Mesenchymal stem cell (in vitro differentiated cells and primary cell): ENCODE data around the gene PRSS33.

ENCODE experiments used
- DNase-seq: peaks from one replicate; pipeline ENCODE4 v3.0.0-alpha.2; 2013
- H2AFZ ChIP-seq: one replicate; pipeline ENCODE4 v1.6.1; 2013; ENCODE audit warnings: low read depth, mild to moderate bottlenecking, control low read depth, inconsistent platforms, low read length, moderate library complexity
- H2AK5ac ChIP-seq: 2 replicates; pipeline ENCODE4 v1.6.1; 2013; ENCODE audit warnings: low read length, moderate library complexity, mild to moderate bottlenecking, inconsistent platforms; ENCODE audit not compliant: severe bottlenecking
- H2BK120ac ChIP-seq: one replicate; pipeline ENCODE4 v1.6.1; 2013; ENCODE audit warnings: low read depth, mild to moderate bottlenecking, inconsistent platforms, low read length, moderate library complexity
- H2BK12ac ChIP-seq, 2 experiments: one replicate each; pipeline ENCODE4 v1.6.1; 2013; ENCODE audit warnings: inconsistent platforms in 2 of 2, low read length in 2 of 2, mild to moderate bottlenecking in 2 of 2, moderate library complexity in 2 of 2, control low read depth in 1 of 2
- H2BK15ac ChIP-seq: one replicate; pipeline ENCODE4 v1.6.1; 2013; ENCODE audit warnings: mild to moderate bottlenecking, low read depth, inconsistent platforms; ENCODE audit not compliant: poor library complexity, severe bottlenecking
- H2BK5ac ChIP-seq: 2 replicates; pipeline ENCODE4 v1.6.1; 2013; ENCODE audit warnings: low read depth, mild to moderate bottlenecking, low read length, control low read depth, inconsistent platforms; ENCODE audit not compliant: poor library complexity, severe bottlenecking
- H3K14ac ChIP-seq, 2 experiments: one replicate each; pipeline ENCODE4 v1.6.1; 2013; ENCODE audit warnings: inconsistent platforms in 2 of 2, low read length in 2 of 2, control low read depth in 1 of 2, mild to moderate bottlenecking in 1 of 2, moderate library complexity in 1 of 2
- H3K18ac ChIP-seq, 2 experiments: one replicate each; pipeline ENCODE4 v1.6.1; 2013; ENCODE audit warnings: inconsistent platforms in 2 of 2, low read length in 2 of 2, control low read depth in 1 of 2, low read depth in 1 of 2, mild to moderate bottlenecking in 1 of 2
- H3K23ac ChIP-seq, 2 experiments: one replicate each; pipeline ENCODE4 v1.6.1; 2013; ENCODE audit warnings: inconsistent platforms in 2 of 2, low read length in 2 of 2, mild to moderate bottlenecking in 2 of 2, moderate library complexity in 2 of 2, control low read depth in 1 of 2
- H3K27ac ChIP-seq: 2 replicates; pipeline ENCODE4 v1.5.1; 2013; ENCODE audit warnings: mild to moderate bottlenecking, moderate library complexity, low read length, control low read depth, inconsistent platforms; ENCODE audit not compliant: poor library complexity, severe bottlenecking
- H3K27me3 ChIP-seq, 2 experiments: 2 replicates each; pipeline versions ENCODE4 v1.6.1 to v1.7.0; 2013; ENCODE audit warnings: low read length in 2 of 2, mild to moderate bottlenecking in 2 of 2, moderate library complexity in 2 of 2, control low read depth in 1 of 2, inconsistent platforms in 1 of 2; ENCODE audit not compliant: control insufficient read depth in 1 of 2, insufficient read depth in 1 of 2
- H3K36me3 ChIP-seq, 2 experiments: 2 replicates each; pipeline versions ENCODE4 v1.6.1 to v1.7.0; 2013; ENCODE audit warnings: low read length in 2 of 2, control low read depth in 1 of 2, inconsistent platforms in 1 of 2, low read depth in 1 of 2, mild to moderate bottlenecking in 1 of 2; ENCODE audit not compliant: insufficient read depth in 2 of 2, control insufficient read depth in 1 of 2
- H3K4ac ChIP-seq, 2 experiments: one replicate each; pipeline ENCODE4 v1.6.1; 2013; ENCODE audit warnings: inconsistent platforms in 2 of 2, low read length in 2 of 2, mild to moderate bottlenecking in 2 of 2, moderate library complexity in 2 of 2, control low read depth in 1 of 2, low read depth in 1 of 2
- H3K4me1 ChIP-seq: 2 replicates; pipeline ENCODE4 v1.6.1; 2013; ENCODE audit warnings: low read depth, low read length, control low read depth; ENCODE audit not compliant: control insufficient read depth, insufficient read depth
- H3K4me2 ChIP-seq: 2 replicates; pipeline ENCODE4 v1.6.1; 2013; ENCODE audit warnings: low read length, mild to moderate bottlenecking, inconsistent platforms; ENCODE audit not compliant: poor library complexity, severe bottlenecking
- H3K4me3 ChIP-seq, 2 experiments: 2 replicates each; pipeline versions ENCODE4 v1.5.1 to v1.7.0; 2013; ENCODE audit warnings: low read length in 2 of 2, mild to moderate bottlenecking in 2 of 2, control low read depth in 1 of 2, low read depth in 1 of 2; ENCODE audit not compliant: insufficient read depth in 1 of 2
- H3K79me1 ChIP-seq: replicated peaks from 2 replicates; pipeline ENCODE4 v1.6.1; 2013; ENCODE audit warnings: mild to moderate bottlenecking, control low read depth, low read length, inconsistent platforms; ENCODE audit not compliant: poor library complexity, severe bottlenecking
- H3K9ac ChIP-seq: 2 replicates; pipeline ENCODE4 v1.7.0; 2013; ENCODE audit warnings: mild to moderate bottlenecking, low read length, moderate library complexity
- H3K9me3 ChIP-seq: 2 replicates; pipeline ENCODE4 v1.7.0; 2013; ENCODE audit warnings: mild to moderate bottlenecking, low read length; ENCODE audit not compliant: control insufficient read depth
- H4K8ac ChIP-seq: one replicate; pipeline ENCODE4 v1.6.1; 2013; ENCODE audit warnings: inconsistent platforms, mild to moderate bottlenecking, low read length, moderate library complexity
- H4K91ac ChIP-seq: one replicate; pipeline ENCODE4 v1.6.1; 2013; ENCODE audit warnings: mild to moderate bottlenecking, low read length, inconsistent platforms
- WGBS: methylation state at CpG from one replicate; pipeline ENCODE4 v1.1.7; 2013; ENCODE audit warnings: mixed read lengths; 5-methylcytosine and 5-hydroxymethylcytosine counted together

Gene PRSS33

GRCh38 chr16:2741168-2741567, 46.2 kb downstream of the PRSS33 start:
- Histone ChIP-seq H3K9me3 (no peaks in the 10 kb centered on the region), H2BK5ac (no peak overlapping the region), H3K27me3 (peaks cover 4 to 16% of the 10 kb centered on the region in 2 experiments), H2BK12ac (no peak overlapping the region), H2AFZ (no peak overlapping the region), H3K4me3 (no peak overlapping the region), H3K23ac (no peak overlapping the region), H3K27ac (no peak overlapping the region), H2AK5ac (no peak overlapping the region), H3K18ac (no peak overlapping the region), H3K36me3 (no peaks in the 10 kb centered on the region), H4K8ac (no peak overlapping the region), H3K14ac (no peak overlapping the region), H3K9ac (no peak overlapping the region), H3K4me2 (no peak overlapping the region), H4K91ac (no peak overlapping the region), H3K79me1 (no peaks in the 10 kb centered on the region), H3K4me1 (peaks cover 7% of the 10 kb centered on the region), H2BK120ac (no peak overlapping the region), H2BK15ac (no peak overlapping the region), H3K4ac (no peak overlapping the region)
- DNase-seq, result no peak
- WGBS, result 87% methylated on average over 4 of the region's 4 CpGs

GRCh38 chr16:2740476-2740875, 46.9 kb downstream of the PRSS33 start:
- Histone ChIP-seq H2BK5ac (no peak overlapping the region), H3K79me1 (no peaks in the 10 kb centered on the region), H2AFZ (no peak overlapping the region), H3K4me2 (no peak overlapping the region), H2AK5ac (no peak overlapping the region), H3K27ac (no peak overlapping the region), H2BK120ac (no peak overlapping the region), H3K27me3 (peaks cover 4 to 16% of the 10 kb centered on the region in 2 experiments), H2BK15ac (no peak overlapping the region), H2BK12ac (no peak overlapping the region), H3K23ac (peak overlapping the region in 1 of 2 experiments; percentile 3), H3K9ac (no peak overlapping the region), H3K4me3 (peak overlapping the region in 1 of 2 experiments; percentile 22), H3K9me3 (no peaks in the 10 kb centered on the region), H3K4ac (no peak overlapping the region), H3K36me3 (no peaks in the 10 kb centered on the region), H3K18ac (no peak overlapping the region), H3K14ac (no peak overlapping the region), H3K4me1 (peaks cover 7% of the 10 kb centered on the region), H4K91ac (no peak overlapping the region), H4K8ac (no peak overlapping the region)
- no peak for DNase-seq
- WGBS, result 81% methylated on average over 6 of the region's 6 CpGs

GRCh38 chr16:2739625-2740430, 47.5 kb downstream of the PRSS33 start:
- H3K4me1 ChIP-seq, result peaks cover 6% of the 10 kb centered on the region
- H3K4ac ChIP-seq, result no peak overlapping the region
- H3K79me1 ChIP-seq, result no peaks in the 10 kb centered on the region
- H3K14ac ChIP-seq, result no peak overlapping the region
- no peak overlapping the region for H3K27ac ChIP-seq
- no peak overlapping the region for H2AFZ ChIP-seq
- H3K4me3 ChIP-seq, result peak overlapping the region in 1 of 2 experiments; percentile 22
- H2BK120ac ChIP-seq, result no peak overlapping the region
- no peak overlapping the region for H3K4me2 ChIP-seq
- no peak overlapping the region for H3K9ac ChIP-seq
- H3K18ac ChIP-seq, result no peak overlapping the region
- no peaks in the 10 kb centered on the region for H3K9me3 ChIP-seq
- H3K36me3 ChIP-seq, result no peaks in the 10 kb centered on the region
- H4K8ac ChIP-seq, result peak overlapping the region; percentile 10
- H2AK5ac ChIP-seq, result no peak overlapping the region
- peaks cover 4 to 12% of the 10 kb centered on the region in 2 experiments for H3K27me3 ChIP-seq
- H4K91ac ChIP-seq, result no peak overlapping the region
- peak overlapping the region in 1 of 2 experiments; percentile 3 for H3K23ac ChIP-seq
- WGBS, result 76% methylated on average over 8 of the region's 8 CpGs
- H2BK15ac ChIP-seq, result no peak overlapping the region
- DNase-seq, result no peak
- no peak overlapping the region for H2BK12ac ChIP-seq
- H2BK5ac ChIP-seq, result no peak overlapping the region

- no peak overlapping the region for H3K4me3 ChIP-seq
- H4K91ac ChIP-seq, result no peak overlapping the region
- WGBS, result 78% methylated on average over 5 of the region's 5 CpGs
- no peak overlapping the region for H2BK12ac ChIP-seq
- no peak overlapping the region for H2BK15ac ChIP-seq
- H3K18ac ChIP-seq, result no peak overlapping the region
- no peak overlapping the region for H2BK5ac ChIP-seq
- DNase-seq, result no peak
- H3K9me3 ChIP-seq, result no peaks in the 10 kb centered on the region
- no peak overlapping the region for H2AK5ac ChIP-seq
- no peak overlapping the region for H3K14ac ChIP-seq
- H3K27ac ChIP-seq, result no peak overlapping the region
- H3K9ac ChIP-seq, result no peak overlapping the region
- peaks cover 4 to 12% of the 10 kb centered on the region in 2 experiments for H3K27me3 ChIP-seq
- no peak overlapping the region for H3K23ac ChIP-seq
- H2AFZ ChIP-seq, result no peak overlapping the region
- no peak overlapping the region for H2BK120ac ChIP-seq
- no peak overlapping the region for H3K4me2 ChIP-seq
- H3K4ac ChIP-seq, result no peak overlapping the region
- no peaks in the 10 kb centered on the region for H3K79me1 ChIP-seq
- no peak overlapping the region for H4K8ac ChIP-seq
- H3K36me3 ChIP-seq, result no peaks in the 10 kb centered on the region
- H3K4me1 ChIP-seq, result peaks cover 6% of the 10 kb centered on the region
Measured at GRCh38 chr16:2738615-2739014, 48.7 kb downstream of the PRSS33 start.
